IPS-20b (cell line): ENCODE measurements around the gene ZNF227.

Experiments
- H3K27ac ChIP-seq: one replicate; pipeline ENCODE4 v1.5.1; 2013; ENCODE audit warnings: low read length
- H3K27me3 ChIP-seq: 2 replicates; pipeline ENCODE4 v1.6.1; 2013; ENCODE audit warnings: mild to moderate bottlenecking, low read length, inconsistent platforms; ENCODE audit not compliant: insufficient read depth
- H3K36me3 ChIP-seq: 2 replicates; pipeline ENCODE4 v1.6.1; 2013; ENCODE audit warnings: low read depth, mild to moderate bottlenecking, inconsistent platforms, low read length, moderate library complexity; ENCODE audit not compliant: insufficient read depth
- H3K4me1 ChIP-seq: 2 replicates; pipeline ENCODE4 v1.6.1; 2013; ENCODE audit warnings: mild to moderate bottlenecking, control low read depth, inconsistent platforms, low read length, moderate library complexity; ENCODE audit not compliant: insufficient read depth
- H3K4me3 ChIP-seq: 2 replicates; pipeline ENCODE4 v1.5.1; 2013; ENCODE audit warnings: mild to moderate bottlenecking, low read length, inconsistent platforms
- H3K9ac ChIP-seq: 2 replicates; pipeline ENCODE4 v1.6.1; 2013; ENCODE audit warnings: low read depth, mild to moderate bottlenecking, inconsistent platforms, low read length, moderate library complexity
- H3K9me3 ChIP-seq: 2 replicates; pipeline ENCODE4 v1.6.1; 2013; ENCODE audit warnings: mild to moderate bottlenecking, low read depth, low read length, inconsistent platforms; ENCODE audit not compliant: insufficient read depth

ZNF227 gene

DNA sequence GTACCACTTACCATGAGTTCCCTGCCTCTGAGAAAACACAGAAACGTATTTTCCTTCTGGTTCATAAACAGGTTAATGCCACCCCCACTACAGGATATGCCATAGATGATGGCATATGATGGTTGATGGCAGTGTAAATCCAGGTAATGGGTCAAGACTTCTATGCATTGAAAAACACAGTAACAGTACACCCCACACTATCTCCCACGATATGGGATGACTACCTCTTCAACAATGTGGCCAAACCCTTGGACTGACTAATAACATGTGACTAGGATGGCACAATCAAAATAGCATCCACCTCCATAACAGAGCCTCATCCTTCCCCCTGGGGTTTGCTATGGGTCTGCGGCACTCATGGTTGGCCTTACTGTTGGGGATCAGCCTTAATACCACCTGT lies 70.5 kb downstream of the ZNF227 start:
- Histone ChIP-seq H3K36me3 (peaks cover 10% of the 10 kb centered on the region), H3K4me1 (no peaks in the 10 kb centered on the region; the same call in 1 of the 2 replicates), H3K9me3 (peaks cover 78% of the 10 kb centered on the region), H3K4me3 (no peak overlapping the region), H3K27ac (no peak overlapping the region), H3K27me3 (no peaks in the 10 kb centered on the region), H3K9ac (no peak overlapping the region)

DNA sequence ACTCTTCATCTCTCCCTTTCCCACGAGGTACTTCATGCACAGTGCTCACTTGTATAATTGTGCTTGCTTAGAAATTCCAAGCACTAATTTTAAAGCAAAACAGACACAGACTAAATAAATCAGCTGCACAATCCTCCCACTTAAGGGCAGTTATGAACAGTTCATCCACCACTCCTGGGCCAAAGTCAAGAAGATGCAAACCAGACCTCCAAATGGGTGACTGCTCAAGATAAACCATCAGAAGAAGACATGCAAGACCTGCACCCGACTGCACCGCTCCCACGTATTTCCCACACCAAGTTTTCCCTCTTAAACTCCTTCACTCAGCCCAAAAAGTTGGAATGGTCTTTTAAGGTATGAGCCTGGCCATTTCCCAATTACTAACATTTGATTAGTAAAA lies 72.6 kb downstream of the ZNF227 start:
- Histone ChIP-seq H3K27ac (no peak overlapping the region), H3K4me3 (no peak overlapping the region), H3K36me3 (peaks cover 31% of the 10 kb centered on the region), H3K4me1 (no peaks in the 10 kb centered on the region), H3K9me3 (peaks cover 82% of the 10 kb centered on the region; the same call in 1 of the 2 replicates), H3K27me3 (no peaks in the 10 kb centered on the region), H3K9ac (no peak overlapping the region)
